BJ (cell line): Measurements from ENCODE around the gene CHAT. TPM values are rescaled to one million over a fixed set of nuclear protein-coding genes. Genes with fewer than 3 reads are reported as not detected.

Experiments
- CTCF ChIA-PET: fragments of 350-600 bp; formaldehyde crosslinking; extraction: SDS; loops from one replicate; lab custom pipeline; 2021; ENCODE audit warnings: antibody characterized with exemption, inconsistent platforms; lab: Yijun Ruan, JAX
- POLR2A ChIA-PET: fragments of 300-600 bp; sonication (Branson Sonifier 250); formaldehyde crosslinking; extraction: SDS; loops from one replicate; lab custom pipeline; 2021; ENCODE audit warnings: antibody characterized with exemption; lab: Charles Lee
- DNase-seq: peaks from one replicate; pipeline ENCODE4 v3.0.0-alpha.2; 2011; ENCODE audit warnings: low read depth
- H3K27me3 ChIP-seq: 2 replicates; pipeline ENCODE4 v1.6.0; 2011; ENCODE audit warnings: low read length; ENCODE audit not compliant: control insufficient read depth, insufficient read depth
- H3K36me3 ChIP-seq: 2 replicates; pipeline ENCODE4 v1.5.1; 2011; ENCODE audit warnings: low read length; ENCODE audit not compliant: control insufficient read depth, insufficient read depth
- H3K4me3 ChIP-seq: 2 replicates; pipeline ENCODE4 v1.5.1; 2011; ENCODE audit warnings: low read depth, mild to moderate bottlenecking, control low read depth, low read length
- CTCF ChIP-seq: IDR thresholded peaks from 2 replicates; pipeline ENCODE4 v1.5.1; 2011; ENCODE audit warnings: low read depth, mild to moderate bottlenecking, control low read depth, inconsistent platforms, low read length, moderate library complexity; ENCODE audit not compliant: insufficient read depth
- polyA plus RNA-seq: library from polyadenylated mRNA; depleted of rRNA; stranded (reverse); fragments of >200 nt; gene quantifications from 2 replicates; pipeline ENCODE4 v1.2.3, GENCODE V29; 2011

CHAT gene
- polyA plus RNA-seq, 1 experiment, result not detected

- ChIA-PET CTCF (interaction anchor here (0.9 kb wide), 1 partner anchor 99 kb away, joined by 4 read pairs; no protein-coding TSS in a partner anchor), POLR2A (no interaction called here)
- no peak for TF ChIP-seq CTCF
- Histone ChIP-seq H3K27me3 (peaks cover 25% of the 10 kb centered on the region), H3K36me3 (no peaks in the 10 kb centered on the region), H3K4me3 (no peak overlapping the region)
- no peak for DNase-seq
Measured at GRCh38 chr10:49691588-49691987, 77.8 kb downstream of the CHAT start.

DNA sequence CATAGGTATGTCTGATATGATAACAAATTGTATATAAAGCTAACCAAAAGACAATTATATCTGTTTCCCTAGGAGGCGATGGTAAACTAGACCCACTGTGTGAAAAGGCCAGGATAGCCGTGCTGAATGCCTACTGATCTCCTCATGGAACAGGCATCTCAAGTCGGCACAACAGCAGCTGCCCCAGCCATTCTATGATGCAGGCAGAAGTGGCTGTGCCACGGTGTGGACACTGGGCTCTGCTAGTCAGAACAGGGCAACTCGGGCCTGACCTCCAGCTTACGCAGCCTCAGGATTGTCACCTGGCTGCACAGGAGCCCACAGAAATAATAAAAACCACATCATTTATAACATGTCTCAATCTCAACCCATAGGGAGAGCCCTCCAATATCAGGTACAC, 80.6 kb downstream of the CHAT start:
- Histone ChIP-seq H3K36me3 (no peaks in the 10 kb centered on the region), H3K27me3 (peaks cover 20% of the 10 kb centered on the region), H3K4me3 (no peak overlapping the region)
- no peak for TF ChIP-seq CTCF
- DNase-seq, result no peak
- ChIA-PET CTCF (interaction anchor here (0.7 kb wide), 1 partner anchor 402 kb away, joined by 3 read pairs; no protein-coding TSS in a partner anchor), POLR2A (no interaction called here)

DNA sequence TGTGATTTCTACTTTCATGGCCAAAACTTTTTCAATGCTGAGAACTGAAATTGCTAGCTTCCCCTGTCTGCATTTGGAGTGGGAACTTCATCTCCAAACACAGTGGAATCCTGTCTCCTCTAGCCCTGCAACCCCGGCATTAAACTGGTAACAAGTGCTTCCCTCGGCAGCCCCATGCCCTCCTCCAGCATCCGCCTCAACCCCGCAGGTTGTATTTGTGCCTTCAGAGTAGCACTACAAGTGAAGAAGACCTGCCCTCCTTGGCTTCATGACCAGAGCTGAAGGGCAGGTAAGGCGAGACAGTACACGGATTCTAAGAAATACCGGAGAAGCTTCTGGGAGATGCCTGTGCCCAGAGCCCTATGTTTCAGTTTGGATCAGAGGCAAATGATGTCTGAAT, 82.5 kb downstream of the CHAT start:
- TF ChIP-seq CTCF, result no peak
- CTCF ChIA-PET, result no interaction called here
- DNase-seq, result no peak
- no peaks in the 10 kb centered on the region for H3K36me3 ChIP-seq
- peaks cover 15% of the 10 kb centered on the region for H3K27me3 ChIP-seq
- no peak overlapping the region for H3K4me3 ChIP-seq
- POLR2A ChIA-PET, result no interaction called here

GRCh38 chr10:49698679-49699078, 84.8 kb downstream of the CHAT start:
- POLR2A ChIA-PET, result no interaction called here
- TF ChIP-seq CTCF, result no peak
- Histone ChIP-seq H3K27me3 (peaks cover 13% of the 10 kb centered on the region; the same call in 1 of the 2 replicates), H3K36me3 (no peaks in the 10 kb centered on the region), H3K4me3 (no peak overlapping the region)
- DNase-seq, result no peak
- CTCF ChIA-PET, result interaction anchor here (0.6 to 0.7 kb wide), 2 partner anchors 30 to 610 kb away, joined by 3 read pairs; no protein-coding TSS in a partner anchor

DNA sequence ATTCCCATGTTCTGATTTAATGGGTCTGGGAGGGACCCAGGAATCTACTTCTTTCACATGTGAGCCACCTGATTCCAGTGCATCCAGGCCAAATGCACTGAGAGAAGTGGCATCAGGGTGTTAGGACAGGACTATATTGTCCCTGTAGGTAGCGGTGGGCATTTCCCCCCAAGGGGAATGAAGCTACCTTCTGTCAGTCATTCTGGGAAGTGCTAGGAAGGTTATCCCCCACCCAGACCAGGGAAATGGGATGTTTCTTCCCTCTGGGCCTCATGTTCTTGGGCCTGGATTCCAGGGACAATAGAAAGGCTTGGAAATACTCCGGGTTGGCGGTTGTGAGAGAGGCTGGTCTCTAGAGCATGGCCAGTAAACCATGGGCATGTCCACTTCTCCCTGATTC, 86.4 kb downstream of the CHAT start:
- Histone ChIP-seq H3K36me3 (no peaks in the 10 kb centered on the region), H3K4me3 (no peak overlapping the region), H3K27me3 (peaks cover 13% of the 10 kb centered on the region; the same call in 1 of the 2 replicates)
- DNase-seq, result no peak
- CTCF ChIA-PET, result no interaction called here
- POLR2A ChIA-PET, result no interaction called here
- TF ChIP-seq CTCF, result no peak
